Activated naive CD4-positive, alpha-beta T cell (primary cell): ENCODE data around the gene PPP2R3B.
"Not testable (repeated sequence)": the region's sequence is repeated elsewhere in the genome, so short reads cannot be mapped to it uniquely, and the experiment has no call there.

Experiments used
- DNase-seq, 4 experiments: peaks; one replicate each; lab custom pipeline; 2025; lab: John Stamatoyannopoulos, UW

The PPP2R3B gene

DNA sequence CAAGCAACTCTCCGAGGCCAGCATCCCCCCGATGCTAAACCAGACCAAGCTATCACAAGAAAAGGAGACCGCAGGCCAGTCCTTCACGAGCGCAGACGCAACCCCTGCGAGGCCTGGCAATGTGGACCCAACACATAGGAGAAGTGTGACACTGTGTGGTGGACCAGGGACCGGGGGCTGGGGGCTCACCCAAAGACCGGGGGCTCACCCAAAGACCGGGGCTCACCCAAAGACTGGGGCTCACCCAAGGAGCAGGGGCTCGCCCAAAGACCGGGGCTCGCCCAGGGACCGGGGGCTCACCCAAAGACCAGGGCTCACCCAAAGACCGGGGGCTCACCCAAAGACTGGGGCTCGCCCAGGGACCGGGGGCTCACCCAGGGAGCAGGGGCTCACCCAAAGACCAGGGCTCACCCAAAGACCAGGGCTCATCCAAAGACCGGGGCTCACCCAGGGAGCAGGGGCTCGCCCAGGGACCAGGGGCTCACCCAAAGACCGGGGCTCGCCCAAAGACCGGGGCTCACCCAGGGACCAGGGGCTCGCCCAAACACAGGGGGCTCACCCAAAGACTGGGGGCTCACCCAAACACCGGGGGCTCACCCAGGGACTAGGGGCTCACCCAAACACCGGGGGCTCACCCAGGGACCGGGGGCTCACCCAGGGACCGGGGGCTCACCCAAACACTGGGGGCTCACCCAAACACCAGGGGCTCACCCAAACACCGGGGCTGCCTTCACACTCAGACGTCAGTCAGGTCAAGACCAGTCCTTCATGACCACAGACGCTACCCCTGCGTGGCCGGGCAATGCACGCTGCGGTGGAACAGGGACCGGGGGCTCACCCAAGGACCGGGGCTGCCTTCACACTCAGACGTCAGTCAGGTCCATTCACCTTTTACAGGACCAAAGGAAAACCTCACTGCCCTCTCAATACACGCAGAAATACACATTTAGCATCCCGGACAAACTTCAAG lies 32.9 kb downstream of the PPP2R3B start:
- DNase-seq: no peak

DNA sequence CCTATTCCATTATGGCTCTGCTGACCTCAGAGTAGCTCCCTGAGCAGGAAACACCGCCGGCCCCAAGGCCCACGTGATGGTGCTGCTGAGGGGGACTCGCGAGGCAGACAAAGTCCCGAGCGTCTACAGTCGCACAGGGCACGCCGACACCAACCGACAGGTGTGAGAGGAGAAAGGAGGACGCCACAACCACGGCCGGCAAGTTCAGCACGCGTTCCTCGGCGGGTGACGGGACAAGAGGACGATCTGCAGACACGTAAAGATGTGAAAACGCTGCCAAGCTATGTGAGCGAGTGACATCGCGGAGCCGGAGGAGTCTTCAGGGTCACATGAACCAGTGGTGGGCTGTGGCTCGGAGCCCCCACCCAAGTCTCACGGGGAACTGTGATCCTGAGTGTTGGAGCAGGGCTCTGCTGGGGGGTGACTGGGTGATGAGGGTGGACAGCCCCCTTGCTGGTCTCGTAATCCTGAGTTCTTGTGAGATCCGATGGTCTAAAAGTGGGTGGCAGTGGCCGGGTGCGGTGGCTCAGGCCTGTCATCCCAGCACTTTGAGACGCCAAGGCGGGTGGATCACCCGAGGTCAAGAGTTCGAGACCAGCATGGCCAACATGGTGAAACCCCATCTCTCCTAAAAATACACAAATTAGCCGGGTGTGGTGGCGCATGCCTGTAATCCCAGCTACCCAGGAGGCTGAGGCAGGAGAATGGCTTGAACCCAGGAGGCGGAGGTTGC lies 34.0 kb downstream of the PPP2R3B start:
- DNase-seq: no peak

DNA sequence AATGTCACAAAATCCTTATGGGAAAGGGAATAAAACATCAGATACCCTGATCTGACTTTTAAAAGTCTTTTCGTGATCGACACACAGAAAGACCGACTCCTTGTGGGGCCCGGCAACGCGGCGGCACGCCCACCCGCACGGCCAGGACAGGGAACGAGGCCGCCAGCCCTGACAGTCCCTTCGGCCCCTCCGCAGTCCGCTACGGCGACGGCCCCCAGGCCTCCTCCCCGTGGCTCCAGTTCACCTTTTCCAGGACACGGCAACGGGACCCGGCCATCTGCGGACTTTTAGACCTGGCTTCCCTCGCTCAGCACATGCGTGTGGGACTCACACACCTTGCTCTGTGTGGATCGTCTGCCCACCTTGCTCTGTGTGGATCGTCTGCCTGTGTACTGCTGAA lies 34.5 kb downstream of the PPP2R3B start:
- DNase-seq: no peak

DNA sequence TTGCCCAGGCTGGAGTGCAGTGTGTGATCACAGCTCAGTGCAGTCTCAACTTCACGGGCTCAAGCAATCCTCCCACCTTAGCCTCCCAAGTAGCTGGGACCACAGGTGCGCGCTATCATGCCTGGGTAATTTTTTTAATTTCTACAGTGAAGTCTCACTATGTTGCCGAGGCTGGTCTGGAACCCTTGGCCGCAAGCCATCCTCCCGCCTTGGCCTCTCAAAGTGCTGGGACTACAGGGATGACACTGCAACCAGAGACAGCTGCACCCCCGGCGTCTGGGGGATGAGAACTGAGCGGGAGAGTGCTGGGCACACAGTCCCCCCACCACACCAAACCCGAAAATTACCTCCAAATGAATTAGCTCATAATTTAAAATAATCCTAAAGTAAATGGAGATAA lies 35.0 kb downstream of the PPP2R3B start:
- no peak for DNase-seq

DNA sequence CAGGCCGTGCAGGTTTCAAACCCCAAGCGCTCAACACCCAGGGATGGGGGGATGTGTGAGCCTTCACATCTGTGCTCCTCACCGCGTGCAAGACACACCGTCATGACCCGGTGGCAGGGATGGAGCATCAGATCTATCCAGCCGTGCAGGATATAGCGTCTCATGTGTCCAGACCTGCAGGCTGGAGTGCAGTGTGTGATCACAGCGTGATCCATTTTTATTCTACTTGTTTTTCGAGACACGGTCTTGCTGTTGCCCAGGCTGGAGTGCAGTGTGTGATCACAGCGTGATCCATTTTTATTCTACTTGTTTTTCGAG lies 35.4 kb downstream of the PPP2R3B start:
- DNase-seq: not testable (repeated sequence)

DNA sequence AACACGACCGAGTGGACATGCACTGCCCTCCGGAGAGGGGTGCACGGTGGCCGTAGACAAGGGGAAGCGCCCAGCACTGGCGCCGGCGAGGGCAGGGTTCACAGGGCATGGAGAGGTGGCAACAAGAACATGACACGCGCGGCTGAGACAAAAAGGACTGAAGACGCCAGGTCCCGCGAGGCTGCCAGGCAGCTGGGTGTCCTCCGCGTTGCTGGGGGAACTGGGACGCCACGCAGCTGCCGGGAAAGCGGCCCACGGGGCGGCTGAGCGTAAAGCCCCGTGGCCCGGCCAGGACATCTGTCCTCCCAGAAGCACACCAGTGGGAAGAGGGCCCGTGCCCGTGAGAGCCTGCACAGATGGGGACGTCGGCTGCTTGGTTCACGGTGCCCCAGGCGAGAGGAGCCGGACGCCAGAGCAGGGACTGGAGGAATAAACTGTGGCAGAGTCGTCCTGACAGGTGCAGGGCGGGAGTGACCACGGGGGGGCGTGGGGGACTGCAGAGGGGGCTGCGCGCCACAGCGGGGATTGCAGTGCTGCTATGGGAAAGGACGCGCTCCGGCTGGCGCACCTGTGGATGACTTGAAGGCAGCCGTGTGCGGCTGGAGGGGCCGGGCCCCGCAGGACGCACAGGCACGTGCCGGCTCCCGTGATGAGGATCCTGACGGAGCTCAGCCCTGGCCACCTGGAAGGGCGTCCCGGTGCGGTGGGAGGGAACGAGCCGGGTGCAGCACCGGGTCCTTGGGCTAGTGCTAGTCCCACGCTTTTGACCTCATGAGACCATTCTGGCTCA lies 36.0 kb downstream of the PPP2R3B start:
- no peak for DNase-seq

DNA sequence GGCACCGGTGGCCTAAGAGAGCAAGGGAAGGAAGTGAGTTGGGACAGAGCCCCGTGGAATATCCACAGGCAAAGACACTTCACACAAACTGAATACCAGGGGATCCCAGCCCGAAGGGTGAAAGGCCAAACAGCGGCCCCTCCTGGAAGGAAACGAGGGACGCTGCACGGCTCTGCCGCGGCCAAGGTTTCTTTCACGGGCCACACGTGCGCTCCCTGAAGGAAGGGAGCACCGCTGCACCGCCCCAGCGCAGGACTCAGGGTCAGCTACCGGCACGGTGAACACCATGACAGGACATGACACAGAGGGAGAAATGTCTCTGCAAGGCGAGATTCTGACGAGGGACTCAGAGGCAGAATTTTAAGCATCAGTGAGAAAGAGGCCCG lies 36.6 kb downstream of the PPP2R3B start:
- no peak for DNase-seq

DNA sequence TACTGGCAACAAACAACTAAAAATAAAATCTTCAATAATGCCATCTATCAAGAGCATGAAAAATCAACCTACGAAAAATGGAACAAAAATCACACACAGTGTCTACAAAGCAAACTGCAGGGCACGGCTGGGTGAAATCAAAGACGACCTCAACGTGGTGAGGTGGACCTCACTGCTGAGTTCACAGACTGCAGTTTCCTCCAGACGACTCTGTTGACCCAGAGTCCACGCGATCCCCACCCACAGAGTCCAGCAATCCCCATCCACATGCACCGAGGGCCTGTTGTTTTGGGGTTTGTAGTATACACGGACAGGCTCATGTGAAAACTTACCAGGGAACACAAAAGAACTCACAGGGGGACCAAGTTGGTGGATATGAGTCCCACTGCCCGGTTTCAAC lies 37.0 kb downstream of the PPP2R3B start:
- DNase-seq: no peak

DNA sequence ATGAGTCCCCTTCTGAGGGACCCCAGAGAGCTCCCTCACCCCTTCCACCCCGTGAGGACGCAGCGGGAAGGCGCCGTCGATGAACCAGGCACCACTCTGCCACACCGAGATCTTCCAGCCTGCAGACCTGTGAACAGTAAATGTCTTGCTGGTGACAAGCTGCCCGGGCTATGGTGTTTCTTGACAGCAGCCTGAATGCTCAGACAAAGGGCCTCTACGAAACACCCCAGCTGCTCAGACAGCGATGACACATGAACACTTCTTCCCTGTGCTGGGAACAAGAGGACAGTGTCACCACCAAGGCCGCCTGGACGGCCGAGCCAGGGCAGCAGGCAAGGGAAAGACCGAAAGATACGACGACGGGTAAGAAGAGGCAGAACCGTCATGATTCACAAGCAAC lies 37.5 kb downstream of the PPP2R3B start:
- DNase-seq: no peak

DNA sequence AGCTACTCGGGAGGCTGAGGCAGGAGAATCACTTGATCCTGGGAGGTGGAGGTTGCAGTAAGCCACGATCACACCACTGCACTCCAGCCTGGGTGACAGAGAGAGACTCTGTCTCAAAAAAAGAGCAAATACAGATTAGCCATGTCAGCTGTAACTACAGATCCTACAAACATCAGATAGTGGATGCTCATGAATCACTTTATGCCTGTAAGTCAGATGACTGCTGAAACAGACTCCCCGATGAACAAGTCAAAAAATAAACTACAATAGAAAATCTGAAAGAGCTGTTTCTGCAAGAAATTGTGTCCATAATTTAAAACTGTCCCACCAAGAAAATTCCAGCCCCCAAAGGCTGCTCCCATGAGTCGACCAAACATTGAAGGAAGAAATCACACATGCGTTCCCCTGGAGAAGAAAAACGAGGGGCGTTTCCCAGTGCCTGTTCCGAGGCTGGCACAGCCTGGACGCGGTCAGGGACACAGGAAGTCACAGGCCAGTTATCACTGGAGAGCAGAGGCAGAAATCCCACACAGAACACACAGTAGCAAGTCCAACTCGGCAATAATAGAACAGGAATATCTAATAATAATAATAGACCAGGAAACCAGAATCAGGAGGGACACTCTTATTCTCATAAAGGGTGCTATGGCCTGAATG lies 38.1 kb downstream of the PPP2R3B start:
- DNase-seq: no peak

DNA sequence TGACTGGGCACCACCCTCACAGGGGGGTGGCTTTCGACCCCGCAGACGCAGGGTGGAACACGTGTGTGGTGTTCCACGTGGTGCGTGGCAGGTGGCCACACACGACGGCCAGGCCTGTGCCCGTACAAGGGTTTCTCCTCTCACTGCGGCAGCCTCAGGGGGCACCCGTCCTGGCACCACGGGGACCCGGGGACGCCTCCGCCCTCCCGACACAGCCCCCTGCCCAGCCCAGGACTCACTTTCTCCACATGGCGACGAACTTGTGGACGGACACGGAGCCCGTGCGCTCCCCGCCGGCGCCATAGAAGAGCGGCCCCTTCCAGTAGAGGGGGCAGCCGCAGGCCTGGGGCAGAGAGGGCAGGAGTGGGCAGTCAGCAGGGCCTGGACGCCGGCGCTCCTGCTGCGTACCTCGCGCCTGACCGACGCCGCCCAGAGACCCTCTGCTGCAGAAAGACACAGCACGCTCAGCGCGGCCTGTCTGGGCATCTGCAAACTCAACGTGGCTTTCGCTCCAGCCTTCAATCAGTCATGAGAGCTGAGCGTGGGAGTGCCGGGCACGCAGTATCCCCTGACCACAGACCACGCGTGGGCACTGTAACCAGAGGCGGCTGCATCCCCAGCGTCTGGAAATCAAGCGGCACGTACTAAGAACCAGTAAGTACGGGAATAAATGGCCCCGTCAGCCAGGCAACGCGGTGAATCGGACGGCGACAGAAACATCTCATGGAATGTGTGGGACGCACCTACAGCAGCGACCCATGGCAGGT lies 39.2 kb downstream of the PPP2R3B start:
- DNase-seq: no peak

DNA sequence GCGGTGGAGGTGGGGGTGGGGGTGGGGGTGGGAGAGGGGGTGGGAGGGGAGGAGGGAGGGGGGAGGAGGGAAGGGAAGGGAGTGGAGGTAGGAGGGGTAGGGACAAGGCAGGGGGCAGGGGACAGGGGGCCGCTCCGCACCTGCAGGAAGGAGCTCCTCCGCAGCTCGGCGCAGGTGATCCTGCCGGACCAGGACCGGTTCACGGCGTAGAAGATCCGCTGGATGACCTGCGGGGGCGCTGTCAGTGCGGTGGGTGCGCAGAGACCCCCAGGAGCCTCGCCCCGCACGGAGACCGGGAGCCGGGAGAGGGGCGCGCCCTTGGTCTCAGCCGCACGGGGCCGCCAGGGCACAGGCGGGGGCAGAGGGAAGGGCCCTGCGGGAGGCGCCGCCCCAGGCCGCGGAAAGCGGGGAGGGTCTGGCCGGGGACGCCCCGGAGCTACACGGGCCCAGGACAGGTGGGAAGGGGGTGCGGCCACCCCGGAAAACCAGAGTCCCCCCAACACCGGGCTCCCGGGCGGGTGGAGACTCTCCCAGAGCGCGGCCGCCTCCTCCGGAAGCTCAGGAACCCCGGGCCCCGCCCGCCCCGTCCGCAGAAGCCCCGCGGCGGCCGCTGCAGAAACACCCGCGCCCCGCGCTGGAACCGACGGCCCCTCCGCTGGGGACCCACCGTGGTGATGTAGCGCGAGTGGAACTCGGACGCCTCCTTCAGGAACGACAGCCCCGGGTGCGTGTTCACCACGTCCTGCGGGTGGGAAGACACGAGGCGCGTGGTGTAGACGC lies 40.5 kb downstream of the PPP2R3B start:
- no peak for DNase-seq

DNA sequence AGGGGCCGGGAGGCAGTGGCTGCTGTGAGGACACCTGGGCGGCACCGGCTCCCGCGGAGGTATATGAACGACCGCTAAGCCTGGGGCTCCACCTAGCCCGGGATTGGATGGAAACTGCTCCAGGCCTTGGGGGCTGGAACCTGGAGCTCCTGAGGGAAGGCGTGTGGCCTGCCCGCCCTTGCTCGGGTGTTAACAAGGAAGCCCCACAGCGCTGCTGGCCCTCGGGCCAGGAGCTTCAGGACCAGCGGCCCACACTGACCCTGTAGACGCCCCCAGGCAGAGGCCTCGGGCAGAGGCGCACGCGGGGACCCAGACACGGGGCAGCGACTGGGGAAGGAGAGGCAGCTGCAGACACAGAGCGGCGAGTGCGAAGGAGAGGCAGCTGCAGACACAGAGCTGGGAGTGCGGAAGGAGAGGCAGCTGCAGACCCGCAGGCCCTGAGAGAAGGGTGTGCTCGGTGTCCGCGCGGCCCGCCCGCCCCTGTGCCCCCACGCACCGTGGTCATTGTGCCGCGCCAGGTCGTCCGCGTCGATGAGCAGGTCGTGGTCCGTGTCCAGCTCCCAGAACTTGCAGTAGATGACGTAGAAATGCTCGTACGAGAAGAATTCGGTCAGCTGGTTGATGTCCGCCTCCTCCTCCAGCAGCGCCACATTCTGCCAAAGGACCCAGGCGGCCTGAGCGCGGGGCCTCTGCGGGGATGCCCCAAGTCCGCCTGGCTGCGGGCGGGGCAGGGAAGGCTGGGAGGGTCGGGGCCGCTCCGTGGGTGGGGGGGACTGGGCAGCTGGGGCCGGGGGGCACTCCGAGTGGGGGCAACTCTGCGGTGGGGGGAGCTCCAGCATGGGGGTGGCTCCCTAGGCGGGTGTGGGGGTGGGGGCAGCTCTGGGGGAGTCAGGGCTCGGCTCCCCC lies 41.4 kb downstream of the PPP2R3B start:
- DNase-seq: no peak

DNA sequence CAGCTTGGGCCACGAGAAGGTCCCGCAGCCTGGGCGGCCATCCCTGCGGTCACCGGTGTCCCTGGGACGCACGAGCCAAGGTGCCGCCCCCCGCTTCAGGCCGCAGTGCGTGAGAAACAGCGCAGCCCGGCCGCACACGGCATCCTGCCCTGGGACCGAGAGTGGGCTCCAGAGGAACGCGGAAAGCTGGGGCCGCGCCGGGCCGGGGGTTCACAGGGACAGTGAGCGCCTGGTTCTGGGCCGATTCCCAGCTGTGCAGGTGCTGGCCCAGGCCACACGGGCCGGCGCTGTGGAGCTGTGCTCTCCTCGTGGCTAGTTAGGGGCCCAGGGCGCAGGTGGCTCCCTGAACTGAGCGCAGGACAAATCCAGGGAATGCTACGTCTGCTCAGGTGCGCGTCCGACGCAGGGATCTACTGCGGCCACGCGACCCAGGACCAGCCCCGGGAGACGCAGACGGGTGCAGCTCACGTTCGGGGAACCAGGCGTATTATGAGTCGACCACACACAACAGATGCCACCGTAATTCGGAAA lies 42.3 kb downstream of the PPP2R3B start:
- no peak for DNase-seq

DNA sequence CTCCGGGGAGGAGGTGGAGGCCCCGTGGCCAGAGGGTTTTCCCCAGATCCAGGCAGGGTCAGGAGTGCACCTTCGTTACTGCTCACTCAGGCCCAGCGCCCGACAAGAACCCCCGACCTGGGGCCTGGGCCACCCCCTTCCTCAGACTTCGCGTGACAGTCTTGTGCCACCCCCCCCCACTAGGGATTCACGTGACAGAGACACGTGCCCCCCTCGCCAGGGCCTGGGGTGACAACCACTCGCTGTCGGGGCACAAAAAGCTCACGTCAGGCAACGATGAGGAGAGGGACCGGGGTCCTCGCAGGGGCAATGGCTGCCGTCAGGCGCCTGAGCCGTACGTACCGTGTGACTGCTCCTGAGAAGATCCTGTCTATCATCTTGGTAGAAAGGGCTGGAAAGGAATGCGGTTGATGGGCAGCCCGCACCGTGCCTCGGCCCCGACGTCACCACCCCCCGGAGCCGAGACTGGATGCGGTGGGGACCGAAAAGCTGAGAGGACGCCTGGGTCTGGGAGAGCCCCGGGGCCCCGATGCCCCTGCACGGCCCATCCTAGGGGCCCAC lies 45.1 kb downstream of the PPP2R3B start:
- DNase-seq: no peak

DNA sequence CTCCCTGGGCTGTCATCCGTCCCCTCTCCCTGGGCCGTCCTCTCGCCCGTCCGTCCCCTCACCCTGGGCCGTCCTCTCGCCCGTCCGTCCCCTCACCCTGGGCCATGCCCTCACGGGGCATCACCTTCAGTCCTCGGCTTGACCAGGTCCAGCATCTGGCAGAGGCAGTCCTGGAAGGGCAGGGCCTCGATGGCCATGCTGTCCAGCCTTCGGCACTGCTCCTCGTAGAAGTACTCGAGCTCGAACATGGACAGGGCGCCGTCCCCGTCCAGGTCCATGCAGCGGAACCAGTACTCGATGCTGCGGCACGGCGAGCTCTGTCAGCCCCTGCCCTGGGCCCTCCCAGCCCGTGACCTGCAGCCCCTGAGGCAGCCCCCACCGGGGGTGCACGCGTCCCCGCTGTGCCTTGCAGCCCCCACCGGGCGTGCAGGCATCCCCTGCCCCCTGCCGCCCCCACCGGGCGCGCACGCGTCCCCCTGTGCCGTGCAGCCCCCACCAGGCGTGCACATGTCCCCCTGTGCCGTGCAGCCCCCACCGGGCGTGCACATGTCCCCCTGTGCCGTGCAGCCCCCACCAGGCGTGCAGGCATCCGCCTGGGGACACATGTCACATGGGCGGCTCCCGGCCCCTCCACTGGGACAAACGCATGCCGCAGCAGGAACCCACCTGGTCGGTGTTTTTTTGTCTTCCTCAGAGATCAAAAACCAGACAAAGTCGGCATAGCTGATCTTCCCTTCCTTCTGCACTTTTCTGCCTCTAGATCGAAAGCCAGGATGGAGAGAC lies 45.9 kb downstream of the PPP2R3B start:
- DNase-seq: no peak

DNA sequence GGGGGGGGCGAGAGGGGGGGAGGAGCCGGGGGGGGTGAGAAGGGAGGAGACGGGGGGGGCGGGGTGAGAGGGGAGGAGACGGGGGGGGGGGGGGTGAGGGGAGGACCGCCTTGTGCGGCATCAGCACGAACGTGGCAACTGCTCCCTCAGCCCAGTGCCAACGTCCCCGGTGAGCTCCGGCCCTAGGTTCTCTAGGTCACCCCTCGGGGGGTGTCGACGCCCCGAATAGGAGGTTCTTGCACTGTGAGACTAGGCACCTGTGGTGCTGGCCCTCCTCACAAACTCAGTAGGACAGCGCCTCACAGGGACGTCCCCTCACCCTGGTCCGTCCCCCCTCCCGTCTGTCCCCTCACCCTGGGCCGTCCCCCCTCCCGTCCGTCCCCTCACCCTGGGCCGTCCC lies 46.6 kb downstream of the PPP2R3B start:
- no peak for DNase-seq

DNA sequence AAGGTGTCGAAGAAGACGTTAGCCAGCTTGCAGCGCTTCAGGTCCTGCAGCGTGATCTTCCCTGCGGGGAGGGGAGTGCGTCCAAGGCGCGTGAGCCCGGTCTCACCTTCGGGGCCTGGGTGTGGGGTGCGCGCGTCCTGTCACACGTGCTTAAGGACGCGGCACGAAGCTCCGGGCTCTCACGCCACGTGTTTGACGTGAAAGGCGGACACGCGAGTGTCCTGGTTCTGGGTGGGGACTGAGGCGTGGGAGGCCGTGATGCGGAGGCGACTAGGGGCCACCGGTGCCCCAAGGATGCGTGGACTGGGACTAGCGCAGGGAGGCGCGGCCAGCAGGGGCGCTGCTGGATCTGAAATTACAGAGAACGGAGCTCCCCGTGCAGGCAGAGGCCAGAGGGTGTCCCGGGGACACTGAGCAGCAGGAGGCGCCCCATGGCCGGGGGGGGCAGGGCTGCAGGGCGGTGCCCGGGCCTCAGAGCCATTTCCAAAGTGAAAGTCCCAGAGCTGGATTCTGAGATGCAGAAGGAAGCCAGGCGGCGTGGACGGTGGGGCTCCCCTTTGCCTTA lies 47.8 kb downstream of the PPP2R3B start:
- no peak for DNase-seq
